EH (cell line): ENCODE results near the gene OR52E8.

Source experiments
- DNase-seq: peaks from one replicate; pipeline ENCODE4 v3.0.0-alpha.2; 2015; ENCODE audit warnings: low read depth

The OR52E8 gene

DNA sequence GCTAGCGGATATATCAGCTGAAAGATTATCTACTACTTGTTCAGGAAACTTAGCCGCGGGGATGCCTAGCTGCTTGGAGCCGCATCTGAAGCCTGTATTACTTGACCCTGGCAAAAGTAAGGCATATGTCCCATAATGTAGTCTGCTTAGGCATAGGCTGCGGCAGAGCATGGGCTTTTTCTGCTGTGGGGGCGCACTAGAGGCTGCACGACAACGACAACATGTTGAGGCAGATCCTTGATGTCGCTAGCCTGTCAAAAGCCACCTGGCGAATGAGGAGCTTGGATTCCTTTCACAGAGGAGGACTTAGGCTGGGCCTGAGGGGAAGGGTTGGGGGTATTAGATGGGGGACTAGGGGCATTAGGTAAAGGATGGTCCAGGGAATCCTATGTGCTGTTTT lies 49.9 kb downstream of the OR52E8 start:
- DNase-seq = no peak
